WI38 (cell line): ENCODE data around the gene PEAK1.

Experiments used
- H3K4me3 ChIP-seq: 2 replicates; pipeline ENCODE4 v1.5.1; 2011; ENCODE audit warnings: low read depth, mild to moderate bottlenecking, control low read depth, low read length
- TF ChIP-seq, protein P1 (sequence below): IDR thresholded peaks from 2 replicates; pipeline ENCODE4 v1.5.1; 2012; ENCODE audit warnings: low read depth, mild to moderate bottlenecking, control low read depth, low read length

Gene PEAK1

DNA sequence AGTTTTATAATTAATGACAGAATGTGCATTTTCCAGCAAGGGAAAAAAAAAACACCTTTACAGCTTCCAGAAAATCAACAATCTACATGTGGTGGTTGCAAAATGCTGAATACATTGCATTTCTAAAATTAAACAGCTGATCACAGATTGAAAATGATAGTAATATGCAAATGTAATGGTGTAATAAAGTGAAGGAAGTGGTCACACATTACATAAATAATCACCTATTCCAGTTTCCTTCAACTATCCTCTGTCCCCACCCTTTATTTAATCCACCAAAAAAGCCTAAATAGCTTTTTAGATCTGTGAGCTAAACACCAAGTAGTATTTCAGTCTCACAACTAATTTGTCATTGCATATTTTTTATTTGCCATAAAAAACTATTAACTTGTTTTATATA, 110.5 kb downstream of the PEAK1 start:
- no peak overlapping the region for H3K4me3 ChIP-seq
- TF ChIP-seq, protein P1, sequence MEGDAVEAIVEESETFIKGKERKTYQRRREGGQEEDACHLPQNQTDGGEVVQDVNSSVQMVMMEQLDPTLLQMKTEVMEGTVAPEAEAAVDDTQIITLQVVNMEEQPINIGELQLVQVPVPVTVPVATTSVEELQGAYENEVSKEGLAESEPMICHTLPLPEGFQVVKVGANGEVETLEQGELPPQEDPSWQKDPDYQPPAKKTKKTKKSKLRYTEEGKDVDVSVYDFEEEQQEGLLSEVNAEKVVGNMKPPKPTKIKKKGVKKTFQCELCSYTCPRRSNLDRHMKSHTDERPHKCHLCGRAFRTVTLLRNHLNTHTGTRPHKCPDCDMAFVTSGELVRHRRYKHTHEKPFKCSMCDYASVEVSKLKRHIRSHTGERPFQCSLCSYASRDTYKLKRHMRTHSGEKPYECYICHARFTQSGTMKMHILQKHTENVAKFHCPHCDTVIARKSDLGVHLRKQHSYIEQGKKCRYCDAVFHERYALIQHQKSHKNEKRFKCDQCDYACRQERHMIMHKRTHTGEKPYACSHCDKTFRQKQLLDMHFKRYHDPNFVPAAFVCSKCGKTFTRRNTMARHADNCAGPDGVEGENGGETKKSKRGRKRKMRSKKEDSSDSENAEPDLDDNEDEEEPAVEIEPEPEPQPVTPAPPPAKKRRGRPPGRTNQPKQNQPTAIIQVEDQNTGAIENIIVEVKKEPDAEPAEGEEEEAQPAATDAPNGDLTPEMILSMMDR, result no peak

DNA sequence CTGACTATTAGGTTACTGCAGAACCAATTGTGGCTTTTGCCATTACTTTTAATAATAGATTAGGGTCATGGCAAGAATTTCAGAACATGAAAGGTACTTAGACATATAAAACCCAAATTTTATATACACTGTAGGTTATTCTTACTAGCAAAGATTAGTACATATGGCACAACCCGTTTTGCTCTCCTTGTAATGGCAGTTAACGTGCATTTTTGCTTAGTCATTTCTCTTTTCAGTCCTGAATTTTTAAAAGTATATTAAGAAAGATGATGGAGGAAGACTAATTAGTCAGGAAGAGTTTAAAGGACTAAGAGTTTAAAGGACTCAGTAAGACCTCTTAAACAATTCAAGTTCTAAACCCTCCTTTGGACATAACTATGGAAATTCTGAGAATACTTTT, 114.0 kb downstream of the PEAK1 start:
- H3K4me3 ChIP-seq, result no peak overlapping the region
- TF ChIP-seq, protein P1, result no peak

DNA sequence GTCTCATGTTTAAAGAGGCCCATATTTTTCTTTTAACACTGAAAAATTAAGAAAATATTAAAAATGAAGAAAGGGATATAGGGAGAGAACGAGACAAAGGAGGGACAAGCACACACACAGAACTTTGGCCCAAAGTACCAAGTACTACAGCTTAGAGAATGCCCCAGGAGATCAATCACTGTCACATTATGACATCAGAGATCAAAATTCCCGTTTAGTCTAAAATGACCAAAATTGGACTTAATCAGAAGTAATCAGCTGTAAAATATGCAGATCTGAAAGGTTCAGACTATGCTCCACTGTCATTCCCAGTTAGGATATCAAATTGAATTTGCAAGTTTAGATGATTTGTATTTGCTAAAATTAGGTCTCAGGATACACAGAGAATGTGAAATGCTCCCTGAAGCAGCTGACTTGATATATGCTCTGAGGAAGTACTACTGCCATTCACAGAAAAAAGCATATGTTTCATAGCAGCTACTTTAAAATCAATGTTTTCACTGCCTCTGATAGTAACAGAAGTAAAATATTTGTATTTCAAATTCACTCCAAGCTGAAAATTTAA, 123.0 kb downstream of the PEAK1 start:
- H3K4me3 ChIP-seq, result no peak overlapping the region
- TF ChIP-seq, protein P1, result no peak

DNA sequence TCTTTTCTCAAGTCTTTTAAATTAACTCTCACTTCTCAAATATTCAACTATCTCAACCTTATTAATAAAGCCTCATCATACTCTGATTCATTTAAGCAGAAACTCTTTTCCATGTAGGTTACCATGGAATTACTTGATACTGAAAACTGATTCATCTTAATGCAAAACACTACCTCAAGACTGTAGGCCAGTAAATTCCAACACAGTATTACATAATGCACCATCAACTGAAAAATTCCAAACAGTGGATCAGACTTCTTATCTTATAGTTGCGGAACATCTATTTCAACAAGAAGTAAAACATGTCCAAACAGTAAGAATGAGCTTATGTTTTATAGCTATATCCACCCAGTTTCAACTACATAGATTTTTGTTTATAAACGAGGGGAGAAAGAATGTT, 124.5 kb downstream of the PEAK1 start:
- TF ChIP-seq, protein P1, result no peak
- no peak overlapping the region for H3K4me3 ChIP-seq

DNA sequence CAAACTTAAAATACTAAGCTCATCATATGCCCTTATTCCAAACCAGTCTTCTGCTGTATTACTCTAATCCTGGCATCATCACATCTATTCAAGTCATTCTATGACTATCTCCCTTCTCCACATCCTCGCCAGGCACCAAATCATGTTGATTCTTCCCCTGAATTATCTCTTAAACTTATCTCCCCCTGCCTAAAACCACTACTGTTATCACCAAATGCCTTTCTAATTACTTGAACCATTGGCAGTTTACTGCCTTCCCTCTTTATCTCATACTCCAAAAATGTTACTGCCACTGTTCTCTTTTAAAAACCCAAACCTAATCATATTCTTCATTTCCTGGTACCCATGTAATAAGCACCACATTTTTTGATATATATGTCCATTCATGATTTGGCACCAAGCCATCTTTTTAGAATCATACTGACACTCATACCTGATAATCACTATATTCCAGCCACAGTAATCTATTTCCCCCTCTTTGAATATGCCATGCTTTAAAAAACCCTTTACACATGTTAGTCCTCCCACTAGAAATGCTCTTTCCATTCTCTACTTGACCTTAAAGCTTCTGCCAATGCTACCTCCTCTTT, 126.8 kb downstream of the PEAK1 start:
- no peak overlapping the region for H3K4me3 ChIP-seq
- TF ChIP-seq, protein P1, result no peak

DNA sequence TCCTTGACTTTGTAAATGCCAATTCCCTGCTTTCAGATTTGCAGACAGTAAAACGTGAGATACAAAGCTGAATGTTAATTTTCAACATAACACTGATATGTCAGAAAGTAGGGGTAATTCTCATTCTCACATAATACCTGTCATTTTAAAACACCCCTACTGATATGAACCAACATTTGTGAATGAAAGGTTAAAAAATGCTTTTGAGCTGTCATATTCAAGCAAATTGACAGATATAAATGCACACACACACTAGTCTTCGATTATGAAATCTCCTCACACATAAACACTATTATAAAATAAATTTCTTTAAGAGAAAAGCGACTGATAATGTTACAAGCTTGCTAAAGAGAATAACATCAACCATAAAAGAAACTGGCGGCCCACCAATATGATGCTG, 128.8 kb downstream of the PEAK1 start:
- no peak overlapping the region for H3K4me3 ChIP-seq
- TF ChIP-seq, protein P1, result no peak

DNA sequence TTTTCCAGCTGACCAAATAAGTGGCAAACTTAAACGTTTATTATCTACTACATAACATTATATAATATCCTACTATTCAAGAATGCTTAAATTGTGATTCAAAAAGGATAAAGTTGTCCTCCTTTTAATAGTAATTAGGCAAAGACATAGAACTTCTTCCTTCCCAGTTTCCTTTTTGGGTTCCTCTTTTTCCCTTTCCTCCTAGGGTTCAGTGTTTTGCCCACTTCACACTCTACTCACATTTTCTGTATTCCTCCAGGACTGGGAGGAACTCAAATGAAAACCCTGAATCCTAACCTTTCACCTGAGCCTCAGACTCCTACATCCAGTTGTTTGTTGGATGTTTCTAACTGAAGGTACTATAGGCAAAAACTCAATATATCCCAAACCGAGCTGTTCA, 132.5 kb downstream of the PEAK1 start:
- no peak overlapping the region for H3K4me3 ChIP-seq
- TF ChIP-seq, protein P1, result no peak
